H1 (cell line): Measurements from ENCODE around the gene SLC12A5. TPM values are rescaled to one million over a fixed set of nuclear protein-coding genes. Genes with fewer than 3 reads are reported as not detected.
A peak's percentile ranks its signal among the peaks of the same experiment; 100 is the strongest.

ENCODE experiments used
- CTCF ChIA-PET: fragments of 300-600 bp; sonication (Branson Sonifier 250); formaldehyde crosslinking; loops from one replicate; lab custom pipeline; 2021; ENCODE audit not compliant: partially characterized antibody; lab: Charles Lee
- POLR2A ChIA-PET: fragments of 300-600 bp; sonication (Branson Sonifier 250); formaldehyde crosslinking; loops from one replicate; lab custom pipeline; 2021; ENCODE audit warnings: inconsistent platforms; ENCODE audit not compliant: partially characterized antibody; lab: Charles Lee
- DNase-seq, 2 experiments: peaks; one replicate each; pipeline versions ENCODE4 v3.0.0 to v3.0.0-alpha.2; 2010 to 2022; ENCODE audit warnings: low spot score in 2 of 2, low read depth in 1 of 2, mixed read lengths in 1 of 2
- FAIRE-seq: peaks from 2 replicates; lab custom pipeline; 2011; peaks lifted over from hg19 to GRCh38; lab: Jason Lieb, UNC
- H2AFZ ChIP-seq: 2 replicates; pipeline ENCODE4 v1.8.1; 2012; ENCODE audit warnings: low read length, inconsistent platforms
- H2AK5ac ChIP-seq: 2 replicates; pipeline ENCODE4 v1.6.1; 2013; ENCODE audit warnings: low read depth, low read length
- H2BK120ac ChIP-seq: replicated peaks from 2 replicates; pipeline ENCODE3; 2013; ENCODE audit warnings: low read depth, low read length, inconsistent platforms
- H2BK12ac ChIP-seq: 2 replicates; pipeline ENCODE4 v1.6.1; 2013; ENCODE audit warnings: low read depth, low read length
- H2BK15ac ChIP-seq: 2 replicates; pipeline ENCODE4 v1.6.1; 2013; ENCODE audit warnings: low read length
- H2BK20ac ChIP-seq: 2 replicates; pipeline ENCODE4 v1.6.1; 2013; ENCODE audit warnings: low read length
- H2BK5ac ChIP-seq: 2 replicates; pipeline ENCODE4 v1.6.1; 2013; ENCODE audit warnings: low read depth, low read length
- H3K14ac ChIP-seq: 2 replicates; pipeline ENCODE4 v1.6.1; 2013; ENCODE audit warnings: inconsistent platforms; ENCODE audit not compliant: insufficient read length
- H3K18ac ChIP-seq: 2 replicates; pipeline ENCODE4 v1.6.1; 2013; ENCODE audit warnings: low read length; ENCODE audit errors: extremely low read depth
- H3K23ac ChIP-seq: 2 replicates; pipeline ENCODE4 v1.6.1; 2013; ENCODE audit warnings: inconsistent platforms; ENCODE audit not compliant: insufficient read length
- H3K23me2 ChIP-seq: 2 replicates; pipeline ENCODE4 v1.6.1; 2013; ENCODE audit warnings: low read depth, low read length
- H3K27ac ChIP-seq: 2 replicates; pipeline ENCODE4 v1.6.1; 2011; ENCODE audit warnings: low read depth, low read length, inconsistent platforms
- H3K27me3 ChIP-seq, 4 experiments: replicated peaks in 1 of 4; 1 replicate in 1 of 4; 2 replicates in 3 of 4; pipeline versions ENCODE4 v1.6.1 to v1.8.1; 2011 to 2013; ENCODE audit warnings: low read length in 3 of 4, mild to moderate bottlenecking in 3 of 4, inconsistent platforms in 2 of 4, mixed read lengths in 2 of 4, moderate library complexity in 1 of 4; ENCODE audit not compliant: control insufficient read depth in 3 of 4, insufficient read depth in 3 of 4; ENCODE audit errors: extremely low read depth in 1 of 4
- H3K36me3 ChIP-seq, 4 experiments: 2 replicates each; pipeline versions ENCODE4 v1.6.1 to v1.8.1; 2011 to 2013; ENCODE audit warnings: mild to moderate bottlenecking in 4 of 4, low read length in 3 of 4, moderate library complexity in 2 of 4, control low read depth in 1 of 4, inconsistent platforms in 1 of 4; ENCODE audit not compliant: insufficient read depth in 4 of 4, control insufficient read depth in 2 of 4
- H3K4ac ChIP-seq: replicated peaks from 2 replicates; pipeline ENCODE3; 2013; ENCODE audit warnings: low read length, low read depth, mixed read lengths, inconsistent platforms; ENCODE audit not compliant: insufficient read length
- H3K4me1 ChIP-seq, 4 experiments: replicated peaks in 1 of 4; 1 replicate in 1 of 4; 2 replicates in 3 of 4; pipeline versions ENCODE4 v1.6.1 to v1.8.1; 2011 to 2013; ENCODE audit warnings: low read length in 3 of 4, inconsistent platforms in 2 of 4, mixed read lengths in 1 of 4; ENCODE audit not compliant: insufficient read depth in 4 of 4, control insufficient read depth in 3 of 4
- H3K4me2 ChIP-seq, 2 experiments: 2 replicates each; pipeline versions ENCODE4 v1.6.1 to v1.8.1; 2011 to 2013; ENCODE audit warnings: low read depth in 2 of 2, low read length in 2 of 2, control low read depth in 1 of 2, inconsistent platforms in 1 of 2, mild to moderate bottlenecking in 1 of 2; ENCODE audit not compliant: insufficient read depth in 1 of 2
- H3K4me3 ChIP-seq, 4 experiments: fragments of 200-600, 300-600 bp in 1 of 4; sonication (generic), shearing (Covaris generic), sonication (Bioruptor Twin) in 1 of 4; 2 replicates each; pipeline versions ENCODE4 v1.5.1 to v1.8.1; 2011 to 2016; ENCODE audit warnings: low read length in 4 of 4, low read depth in 3 of 4, control low read depth in 2 of 4, inconsistent platforms in 2 of 4, mild to moderate bottlenecking in 2 of 4, mixed read lengths in 1 of 4, moderate library complexity in 1 of 4; ENCODE audit not compliant: insufficient read depth in 2 of 4; ENCODE audit errors: extremely low read depth in 1 of 4
- H3K56ac ChIP-seq: replicated peaks from 2 replicates; pipeline ENCODE3; 2013; ENCODE audit warnings: low read depth, mild to moderate bottlenecking, mixed read lengths, low read length, inconsistent platforms; ENCODE audit not compliant: insufficient read length
- H3K79me1 ChIP-seq: 2 replicates; pipeline ENCODE4 v1.6.1; 2013; ENCODE audit warnings: low read depth, low read length, control low read depth
- H3K79me2 ChIP-seq, 2 experiments: 2 replicates each; pipeline versions ENCODE4 v1.6.1 to v1.8.1; 2012 to 2013; ENCODE audit warnings: low read length in 2 of 2, mild to moderate bottlenecking in 2 of 2, inconsistent platforms in 1 of 2; ENCODE audit not compliant: insufficient read depth in 2 of 2, control insufficient read depth in 1 of 2
- H3K9ac ChIP-seq, 4 experiments: replicated peaks in 1 of 4; 1 replicate in 1 of 4; 2 replicates in 3 of 4; pipeline versions ENCODE4 v1.6.1 to v1.8.1; 2011 to 2013; ENCODE audit warnings: low read depth in 3 of 4, low read length in 3 of 4, control low read depth in 2 of 4, mild to moderate bottlenecking in 2 of 4, moderate library complexity in 2 of 4, inconsistent platforms in 1 of 4; ENCODE audit errors: extremely low read depth in 1 of 4
- H3K9me3 ChIP-seq, 2 experiments: 2 replicates each; pipeline versions ENCODE4 v1.6.1 to v1.8.1; 2012 to 2013; ENCODE audit warnings: mild to moderate bottlenecking in 2 of 2, moderate library complexity in 2 of 2, control low read depth in 1 of 2, inconsistent platforms in 1 of 2, low read depth in 1 of 2, low read length in 1 of 2, mixed read lengths in 1 of 2; ENCODE audit not compliant: insufficient read depth in 2 of 2
- H4K20me1 ChIP-seq, 2 experiments: replicated peaks in 1 of 2; 2 replicates each; pipeline versions ENCODE3 to v1.8.1; 2011 to 2013; ENCODE audit warnings: inconsistent platforms in 2 of 2, low read length in 2 of 2, mild to moderate bottlenecking in 1 of 2; ENCODE audit not compliant: insufficient read depth in 2 of 2, control insufficient read depth in 1 of 2
- H4K5ac ChIP-seq: 2 replicates; pipeline ENCODE4 v1.6.1; 2013; ENCODE audit warnings: low read length, low read depth, mixed read lengths, inconsistent platforms; ENCODE audit not compliant: insufficient read length
- H4K8ac ChIP-seq: 2 replicates; pipeline ENCODE4 v1.8.0; 2013; ENCODE audit warnings: mild to moderate bottlenecking, moderate library complexity, low read length, inconsistent platforms; ENCODE audit not compliant: insufficient read depth; ENCODE audit errors: extremely low read depth
- H4K91ac ChIP-seq: replicated peaks from 2 replicates; pipeline ENCODE3; 2013; ENCODE audit warnings: low read length, mixed read lengths, inconsistent platforms; ENCODE audit not compliant: insufficient read length
- BCL11A ChIP-seq, 2 experiments: IDR thresholded peaks; one replicate each; pipeline ENCODE4 v1.6.1; 2011; ENCODE audit warnings: low read depth in 2 of 2, low read length in 2 of 2, mild to moderate bottlenecking in 2 of 2
- GABPA ChIP-seq: IDR thresholded peaks from 2 replicates; pipeline ENCODE4 v1.6.1; 2011; ENCODE audit warnings: mild to moderate bottlenecking, low read length, moderate library complexity, borderline replicate concordance; ENCODE audit not compliant: insufficient read depth
- JUND ChIP-seq: IDR thresholded peaks from 2 replicates; pipeline ENCODE4 v1.6.1; 2011; ENCODE audit warnings: mild to moderate bottlenecking, improper control_type of control experiment, low read length
- RAD21 ChIP-seq, 2 experiments: IDR thresholded peaks in 1 of 2; conservative IDR thresholded peaks in 1 of 2; 2 replicates each; pipeline ENCODE4 v1.6.1; 2011; ENCODE audit warnings: low read depth in 2 of 2, low read length in 2 of 2, improper control_type of control experiment in 1 of 2, inconsistent platforms in 1 of 2, mild to moderate bottlenecking in 1 of 2, moderate library complexity in 1 of 2
- SIN3A ChIP-seq, 2 experiments: IDR thresholded peaks in 1 of 2; conservative IDR thresholded peaks in 1 of 2; 2 replicates each; pipeline ENCODE4 v1.6.1; 2011 to 2012; ENCODE audit warnings: low read length in 2 of 2, improper control_type of control experiment in 1 of 2, low read depth in 1 of 2, mild to moderate bottlenecking in 1 of 2
- SP1 ChIP-seq: IDR thresholded peaks from 2 replicates; pipeline ENCODE4 v1.6.1; 2011; ENCODE audit warnings: low read depth, low read length
- TCF12 ChIP-seq: IDR thresholded peaks from 2 replicates; pipeline ENCODE4 v1.6.1; 2011; ENCODE audit warnings: low read depth, mild to moderate bottlenecking, low read length
- ZNF274 ChIP-seq: IDR thresholded peaks from 2 replicates; pipeline ENCODE4 v1.7.0; 2012; ENCODE audit warnings: low read length, borderline replicate concordance; ENCODE audit errors: extremely low read depth
- WGBS, 2 experiments: shearing (Covaris generic) in 1 of 2; methylation state at CpG; one replicate each; pipeline versions ENCODE4 v1.1.6 to v1.1.7; 2013 to 2015; ENCODE audit warnings: low lambda C conversion rate in 2 of 2, mixed read lengths in 2 of 2, inconsistent platforms in 1 of 2, low coverage in 1 of 2, missing lambda C conversion rate in 1 of 2; ENCODE audit not compliant: insufficient replicate concordance in 2 of 2, insufficient coverage in 1 of 2, insufficient read length in 1 of 2; ENCODE audit errors: extremely low coverage in 1 of 2, missing lambda C conversion rate in 1 of 2; 5-methylcytosine and 5-hydroxymethylcytosine counted together
- polyA plus RNA-seq, 7 experiments: library from polyadenylated mRNA; depleted of rRNA in 3 of 7; stranded (reverse) in 5 of 7; unstranded in 2 of 7; fragments of >200 nt in 5 of 7; fragments of 200-250 nt in 2 of 7; gene quantifications; 1 replicate in 5 of 7; 2 replicates in 1 of 7; 4 replicates in 1 of 7; pipeline versions ENCODE4 v1.2.1 to v1.2.3, GENCODE V29; 2011 to 2013; ENCODE audit warnings: missing spikeins in 2 of 7, mixed read lengths in 2 of 7
- total RNA-seq: library from RNA; stranded (reverse); fragmentation: NEBNext Ultra II Directional; extraction: Animal tissue kit (Norgen Biotek cat#: 25700); gene quantifications from 2 replicates; pipeline ENCODE4 v1.2.1, GENCODE V29; 2021

The SLC12A5 gene
- total and polyA plus RNA-seq, 2 of the 8 experiments (the other 6 are each of a cell fraction or from before 2014, with no cell fraction given): 1.9 to 7.3 TPM

GRCh38 chr20:46099491-46100287, 70.7 kb downstream of the SLC12A5 start:
- Histone ChIP-seq H3K18ac (0 out of 2 replicates have a peak overlapping the region, but pooled peaks have one; percentile 6), H2AFZ (peak overlapping the region; percentile 71), H2BK12ac (no peak overlapping the region), H3K79me1 (no peaks in the 10 kb centered on the region), H3K36me3 (no peaks in the 10 kb centered on the region), H3K9ac (no peak overlapping the region), H4K8ac (peak overlapping the region; percentile 85), H3K9me3 (0 out of 4 replicates have a peak, but pooled peaks cover 0 to 2% of the 10 kb centered on the region in 2 experiments), H3K4me1 (0 out of 7 replicates have a peak, but pooled peaks cover 0 to 5% (median under 1%) of the 10 kb centered on the region in 4 experiments), H3K27ac (no peak overlapping the region), H3K56ac (no peak overlapping the region), H4K5ac (peak overlapping the region; percentile 25), H4K91ac (no peak overlapping the region), H2BK15ac (no peak overlapping the region), H3K14ac (no peak overlapping the region), H2BK20ac (no peak overlapping the region), H3K4ac (no peak overlapping the region), H2AK5ac (no peak overlapping the region), H4K20me1 (no peaks in the 10 kb centered on the region), H3K23me2 (no peaks in the 10 kb centered on the region), H2BK120ac (no peak overlapping the region), H3K23ac (no peak overlapping the region), H3K4me3 (peak overlapping the region in 1 of 4 experiments; percentile 33; a peak in 1 of 8 replicates), H2BK5ac (no peak overlapping the region), H3K79me2 (no peaks in the 10 kb centered on the region), H3K27me3 (peaks cover 0 to 11% (median 4%) of the 10 kb centered on the region in 4 experiments; a peak in 2 of 7 replicates), H3K4me2 (peak overlapping the region; percentile 6 to 54; a peak in 3 of 4 replicates)
- POLR2A ChIA-PET: interaction anchor here (1.5 to 2.0 kb wide), 2 partner anchors 11 to 19 kb away, joined by 5 read pairs; partner anchors contain the start of gene CD40
- DNase-seq (peak in 1 of 2 experiments; percentile 65), FAIRE-seq (no peak)
- 55% methylated on average over 47 of the region's 48 CpGs; no CpG with 5 or more reads in 1 of the 2 experiments for WGBS, 2 experiments
- CTCF ChIA-PET: interaction anchor here (0.6 to 2.6 kb wide), 6 partner anchors 8 to 167 kb away, joined by 3 to 11 read pairs (median 4); no protein-coding TSS in a partner anchor
- TF ChIP-seq RAD21 (IDR thresholded peaks at IDR 0.05 in 1 of 2, conservative IDR thresholded peaks at IDR 0.05 in 1 of 2; ENCODE audit: low read depth in 2 of 2, low read length in 2 of 2): peak; percentile 50 to 67; a peak in 3 of 4 replicates
- TF ChIP-seq SP1: no peak
- no peak for TF ChIP-seq JUND
- no peak for TF ChIP-seq ZNF274
- no peak for TF ChIP-seq TCF12
- TF ChIP-seq SIN3A (conservative IDR thresholded peaks at IDR 0.05 in 1 of 2, IDR thresholded peaks at IDR 0.05 in 1 of 2; ENCODE audit: low read depth in 1 of 2, low read length in 2 of 2): no peak
- no peak for TF ChIP-seq BCL11A (IDR thresholded peaks at IDR 0.05; ENCODE audit: low read depth in 2 of 2, low read length in 2 of 2)
- no peak for TF ChIP-seq GABPA
